ENCODE results near the gene IFI27L2.
A peak's percentile ranks its signal among the peaks of the same experiment; 100 is the strongest.

The IFI27L2 gene

GRCh38 chr14:94124582-94125377 is 4.6 kb downstream of the IFI27L2 start:
- H3K9me3 Mint-ChIP-seq, result peaks cover 9% of the 10 kb centered on the region
- no peak overlapping the region for H3K4me3 Mint-ChIP-seq
- no peaks in the 10 kb centered on the region for H3K36me3 Mint-ChIP-seq (ENCODE audit: low read depth)
- H3K27ac Mint-ChIP-seq, result no peak overlapping the region
- no peaks in the 10 kb centered on the region for H3K27me3 Mint-ChIP-seq (ENCODE audit: low read depth)
- DNase-seq (ENCODE audit: low spot score), result no peak
- H3K4me1 Mint-ChIP-seq (ENCODE audit: low read depth), result peaks cover 10% of the 10 kb centered on the region

DNA sequence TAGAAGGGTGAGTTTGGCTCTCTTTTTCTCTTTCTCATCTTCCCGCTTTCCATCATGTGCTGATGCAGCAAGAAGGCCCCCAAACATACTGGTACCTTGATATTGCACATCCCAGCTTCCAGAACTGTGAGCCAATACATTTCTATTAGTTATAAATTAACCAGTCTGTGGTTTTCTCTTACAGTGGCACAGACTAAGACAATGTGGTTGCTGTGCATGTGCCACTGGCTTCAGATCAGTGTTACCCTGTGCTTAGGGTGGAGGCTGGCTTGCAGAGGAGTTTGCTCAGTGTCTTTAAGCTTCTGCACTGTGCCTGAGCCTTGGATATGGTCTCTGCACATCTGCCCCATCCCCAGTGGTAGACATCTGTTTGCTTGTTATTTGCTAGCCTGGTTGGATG is 5.5 kb downstream of the IFI27L2 start:
- Mint-ChIP-seq H3K27me3 (ENCODE audit: low read depth) (no peaks in the 10 kb centered on the region), H3K4me3 (no peak overlapping the region), H3K9me3 (peaks cover 14% of the 10 kb centered on the region), H3K4me1 (ENCODE audit: low read depth) (peaks cover 5% of the 10 kb centered on the region), H3K36me3 (ENCODE audit: low read depth) (no peaks in the 10 kb centered on the region), H3K27ac (no peak overlapping the region)
- no peak for DNase-seq (ENCODE audit: low spot score)

DNA sequence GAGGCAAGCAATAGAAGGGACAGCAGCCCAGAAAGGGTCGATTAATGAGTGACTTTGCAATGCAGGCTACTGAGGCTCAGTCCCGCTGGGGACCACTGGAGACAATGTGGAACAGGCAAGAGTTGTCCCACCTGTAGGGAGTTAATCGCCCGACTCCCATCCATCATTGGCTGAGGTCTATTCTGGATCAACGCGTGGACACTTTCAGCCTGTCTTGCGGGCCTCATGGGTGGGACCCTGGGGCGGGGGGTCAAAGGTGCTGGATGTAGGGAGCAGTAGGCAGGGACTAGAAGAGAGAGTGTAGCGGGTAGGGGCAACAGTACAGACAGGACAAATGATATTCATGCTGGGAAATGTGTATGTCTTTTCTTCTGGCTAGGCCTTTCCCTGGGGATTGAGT is 6.1 kb downstream of the IFI27L2 start:
- Mint-ChIP-seq H3K9me3 (peaks cover 14% of the 10 kb centered on the region), H3K27me3 (ENCODE audit: low read depth) (no peaks in the 10 kb centered on the region), H3K4me1 (ENCODE audit: low read depth) (no peaks in the 10 kb centered on the region), H3K36me3 (ENCODE audit: low read depth) (no peaks in the 10 kb centered on the region), H3K4me3 (no peak overlapping the region), H3K27ac (no peak overlapping the region)
- no peak for DNase-seq (ENCODE audit: low spot score)

- Mint-ChIP-seq H3K4me1 (ENCODE audit: low read depth) (no peaks in the 10 kb centered on the region), H3K27me3 (ENCODE audit: low read depth) (peaks cover 4% of the 10 kb centered on the region), H3K27ac (no peak overlapping the region), H3K9me3 (peaks cover 14% of the 10 kb centered on the region), H3K4me3 (no peak overlapping the region), H3K36me3 (ENCODE audit: low read depth) (no peaks in the 10 kb centered on the region)
- DNase-seq (ENCODE audit: low spot score), result no peak
Observed at GRCh38 chr14:94122438-94122837, 7.0 kb downstream of the IFI27L2 start.

- no peak overlapping the region for H3K4me3 Mint-ChIP-seq
- no peaks in the 10 kb centered on the region for H3K4me1 Mint-ChIP-seq (ENCODE audit: low read depth)
- peaks cover 4% of the 10 kb centered on the region for H3K27me3 Mint-ChIP-seq (ENCODE audit: low read depth)
- no peak overlapping the region for H3K27ac Mint-ChIP-seq
- H3K36me3 Mint-ChIP-seq (ENCODE audit: low read depth), result no peaks in the 10 kb centered on the region
- DNase-seq (ENCODE audit: low spot score), result no peak
- H3K9me3 Mint-ChIP-seq, result peaks cover 14% of the 10 kb centered on the region
Observed at GRCh38 chr14:94121485-94121884, 7.9 kb downstream of the IFI27L2 start.

DNA sequence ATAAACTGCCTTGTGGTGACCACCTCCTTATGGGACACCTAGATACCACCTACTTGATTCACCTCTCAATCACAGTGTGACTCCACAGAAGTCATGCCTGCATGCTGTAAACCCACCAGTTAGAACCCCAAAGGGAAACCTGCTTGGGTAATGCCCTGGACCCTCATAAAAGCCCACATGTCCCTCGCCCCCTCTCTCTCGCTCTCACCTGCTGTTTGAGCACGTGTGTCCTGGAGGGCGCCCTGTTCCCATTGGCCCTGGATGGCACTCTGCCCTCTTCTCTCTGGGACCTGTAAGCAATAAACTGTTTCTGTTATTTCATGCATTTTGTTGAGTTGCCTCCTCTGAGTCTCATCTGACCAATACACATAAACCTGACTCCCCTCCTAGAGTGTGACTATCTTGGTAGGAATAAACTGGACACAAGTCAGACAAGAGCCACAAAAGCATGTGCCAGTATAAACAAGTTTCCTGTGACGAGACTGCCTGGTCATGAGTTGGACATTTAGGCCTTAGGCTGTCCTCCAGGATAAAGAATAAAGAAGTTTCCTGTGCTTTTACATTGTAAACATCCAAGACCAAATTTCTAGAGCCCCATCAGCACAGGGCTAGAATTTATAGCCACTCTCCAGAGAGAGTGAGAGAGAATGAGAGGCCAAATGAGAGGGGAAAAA is 8.6 kb downstream of the IFI27L2 start:
- Mint-ChIP-seq H3K27ac (no peak overlapping the region), H3K9me3 (peaks cover 14% of the 10 kb centered on the region), H3K27me3 (ENCODE audit: low read depth) (peaks cover 4% of the 10 kb centered on the region), H3K4me3 (no peak overlapping the region), H3K36me3 (ENCODE audit: low read depth) (no peaks in the 10 kb centered on the region), H3K4me1 (ENCODE audit: low read depth) (no peaks in the 10 kb centered on the region)
- DNase-seq (ENCODE audit: low spot score), result no peak

DNA sequence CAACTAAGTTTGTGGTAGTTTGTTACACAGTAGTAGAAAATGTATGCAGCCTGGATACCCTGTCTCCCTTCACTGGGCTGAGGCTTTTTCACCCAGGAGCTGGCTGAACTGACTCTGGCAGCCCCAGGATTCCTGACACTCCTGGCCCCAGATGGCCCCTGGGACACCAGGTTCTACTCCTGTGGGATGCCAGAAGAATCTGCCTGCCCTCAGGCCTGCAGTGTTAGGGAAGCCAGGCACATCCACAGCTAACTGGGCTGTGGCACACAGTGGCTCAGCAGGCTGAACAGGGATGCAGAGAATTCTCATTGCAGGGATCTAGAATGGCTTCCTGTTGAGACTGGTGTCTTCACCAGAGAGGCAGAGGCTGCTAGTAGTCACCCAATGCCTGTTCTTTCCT is 10.3 kb downstream of the IFI27L2 start:
- no peak for DNase-seq (ENCODE audit: low spot score)
- H3K27me3 Mint-ChIP-seq (ENCODE audit: low read depth), result peaks cover 4% of the 10 kb centered on the region
- H3K27ac Mint-ChIP-seq, result no peak overlapping the region
- no peaks in the 10 kb centered on the region for H3K36me3 Mint-ChIP-seq (ENCODE audit: low read depth)
- H3K4me1 Mint-ChIP-seq (ENCODE audit: low read depth), result peaks cover 4% of the 10 kb centered on the region
- no peak overlapping the region for H3K4me3 Mint-ChIP-seq
- peaks cover 14% of the 10 kb centered on the region for H3K9me3 Mint-ChIP-seq

DNA sequence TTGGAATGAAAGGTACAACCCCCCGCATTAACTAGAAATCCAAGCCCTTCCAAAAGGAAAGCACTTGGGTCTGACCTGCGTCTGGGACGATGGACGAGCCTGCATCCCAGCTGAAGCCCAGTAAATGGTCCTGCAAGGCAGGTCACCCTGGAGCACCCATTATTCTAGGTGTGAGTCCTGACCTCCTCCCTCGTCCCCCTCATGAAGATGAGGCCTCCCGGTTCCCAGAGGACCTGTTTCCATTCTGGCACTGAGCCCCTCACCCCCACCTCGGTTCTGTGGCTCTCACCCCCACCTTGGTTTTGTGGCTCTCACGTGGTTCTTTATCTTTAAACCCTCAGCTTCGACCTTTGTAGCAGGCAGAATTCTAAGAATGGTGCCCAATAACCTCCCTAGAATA is 11.5 kb downstream of the IFI27L2 start:
- Mint-ChIP-seq H3K4me3 (no peak overlapping the region), H3K9me3 (peaks cover 14% of the 10 kb centered on the region), H3K27ac (no peak overlapping the region), H3K36me3 (ENCODE audit: low read depth) (no peaks in the 10 kb centered on the region), H3K4me1 (ENCODE audit: low read depth) (peaks cover 4% of the 10 kb centered on the region), H3K27me3 (ENCODE audit: low read depth) (peaks cover 4% of the 10 kb centered on the region)
- no peak for DNase-seq (ENCODE audit: low spot score)

GRCh38 chr14:94116701-94117100 is 12.7 kb downstream of the IFI27L2 start:
- H3K4me3 Mint-ChIP-seq, result no peak overlapping the region
- H3K27ac Mint-ChIP-seq, result no peak overlapping the region
- no peak for DNase-seq (ENCODE audit: low spot score)
- H3K4me1 Mint-ChIP-seq (ENCODE audit: low read depth), result peaks cover 4% of the 10 kb centered on the region
- H3K36me3 Mint-ChIP-seq (ENCODE audit: low read depth), result no peaks in the 10 kb centered on the region
- peaks cover 14% of the 10 kb centered on the region for H3K9me3 Mint-ChIP-seq
- peaks cover 4% of the 10 kb centered on the region for H3K27me3 Mint-ChIP-seq (ENCODE audit: low read depth)

GRCh38 chr14:94115631-94116030 is 13.8 kb downstream of the IFI27L2 start:
- no peak overlapping the region for H3K4me3 Mint-ChIP-seq
- no peaks in the 10 kb centered on the region for H3K36me3 Mint-ChIP-seq (ENCODE audit: low read depth)
- peaks cover 4% of the 10 kb centered on the region for H3K27me3 Mint-ChIP-seq (ENCODE audit: low read depth)
- peaks cover 9% of the 10 kb centered on the region for H3K9me3 Mint-ChIP-seq
- H3K27ac Mint-ChIP-seq, result peak overlapping the region; percentile 2
- no peak for DNase-seq (ENCODE audit: low spot score)
- H3K4me1 Mint-ChIP-seq (ENCODE audit: low read depth), result peaks cover 4% of the 10 kb centered on the region

DNA sequence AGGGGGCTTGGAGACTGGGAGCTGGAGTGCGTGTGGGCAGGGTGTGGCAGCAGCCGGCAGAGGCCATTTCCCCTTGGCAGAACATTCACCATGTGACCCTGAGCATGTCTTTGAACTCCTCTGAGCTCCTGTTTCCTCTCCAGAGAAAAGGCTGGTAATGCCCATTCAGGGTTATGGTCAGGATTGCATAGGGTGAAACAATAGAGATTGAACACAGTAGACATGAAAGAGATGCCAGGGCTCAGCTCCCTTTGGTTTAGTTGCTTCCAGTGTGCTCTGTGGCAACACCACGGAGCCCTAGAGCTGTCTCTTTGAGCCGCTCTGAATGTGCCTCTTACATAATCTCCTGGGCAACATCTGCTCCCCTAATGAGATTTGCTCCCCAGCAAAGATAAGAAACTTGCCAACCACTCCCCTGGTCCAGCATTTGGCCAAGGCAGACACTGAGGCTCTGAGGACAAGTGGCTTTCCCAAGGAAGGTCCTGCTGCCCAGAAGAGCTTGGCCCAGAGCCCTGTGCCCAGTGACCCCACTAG is 14.3 kb downstream of the IFI27L2 start:
- no peak overlapping the region for H3K4me3 Mint-ChIP-seq
- no peaks in the 10 kb centered on the region for H3K36me3 Mint-ChIP-seq (ENCODE audit: low read depth)
- H3K9me3 Mint-ChIP-seq, result peaks cover 6% of the 10 kb centered on the region
- DNase-seq (ENCODE audit: low spot score), result no peak
- peaks cover 4% of the 10 kb centered on the region for H3K4me1 Mint-ChIP-seq (ENCODE audit: low read depth)
- H3K27ac Mint-ChIP-seq, result no peak overlapping the region
- peaks cover 4% of the 10 kb centered on the region for H3K27me3 Mint-ChIP-seq (ENCODE audit: low read depth)

DNA sequence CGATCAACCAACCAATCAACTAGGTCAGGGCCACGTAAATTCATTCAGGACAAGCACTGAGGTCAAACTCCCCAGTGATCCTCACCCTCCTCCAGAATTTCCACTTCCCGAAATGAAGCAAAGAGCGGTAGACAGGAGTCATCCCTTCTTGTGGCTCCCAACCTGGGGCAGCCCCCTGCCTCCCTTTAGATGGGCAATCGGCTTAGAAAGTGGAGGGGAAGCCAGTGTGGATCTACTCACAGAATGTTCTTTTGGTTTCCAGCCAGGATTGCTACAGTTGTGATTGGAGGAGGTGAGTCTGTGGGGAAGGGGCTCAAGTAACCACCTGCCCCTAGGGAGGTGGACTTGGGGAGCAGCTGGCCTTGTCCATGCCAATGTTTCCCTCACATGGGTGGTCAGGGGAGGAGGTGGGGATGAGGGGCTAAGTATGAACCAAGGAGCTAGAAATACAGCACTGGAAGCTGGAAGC is 14.8 kb downstream of the IFI27L2 start:
- peaks cover 4% of the 10 kb centered on the region for H3K27me3 Mint-ChIP-seq (ENCODE audit: low read depth)
- no peaks in the 10 kb centered on the region for H3K36me3 Mint-ChIP-seq (ENCODE audit: low read depth)
- H3K27ac Mint-ChIP-seq, result no peak overlapping the region
- H3K4me3 Mint-ChIP-seq, result no peak overlapping the region
- peaks cover 3% of the 10 kb centered on the region for H3K9me3 Mint-ChIP-seq
- no peak for DNase-seq (ENCODE audit: low spot score)
- H3K4me1 Mint-ChIP-seq (ENCODE audit: low read depth), result peaks cover 4% of the 10 kb centered on the region

DNA sequence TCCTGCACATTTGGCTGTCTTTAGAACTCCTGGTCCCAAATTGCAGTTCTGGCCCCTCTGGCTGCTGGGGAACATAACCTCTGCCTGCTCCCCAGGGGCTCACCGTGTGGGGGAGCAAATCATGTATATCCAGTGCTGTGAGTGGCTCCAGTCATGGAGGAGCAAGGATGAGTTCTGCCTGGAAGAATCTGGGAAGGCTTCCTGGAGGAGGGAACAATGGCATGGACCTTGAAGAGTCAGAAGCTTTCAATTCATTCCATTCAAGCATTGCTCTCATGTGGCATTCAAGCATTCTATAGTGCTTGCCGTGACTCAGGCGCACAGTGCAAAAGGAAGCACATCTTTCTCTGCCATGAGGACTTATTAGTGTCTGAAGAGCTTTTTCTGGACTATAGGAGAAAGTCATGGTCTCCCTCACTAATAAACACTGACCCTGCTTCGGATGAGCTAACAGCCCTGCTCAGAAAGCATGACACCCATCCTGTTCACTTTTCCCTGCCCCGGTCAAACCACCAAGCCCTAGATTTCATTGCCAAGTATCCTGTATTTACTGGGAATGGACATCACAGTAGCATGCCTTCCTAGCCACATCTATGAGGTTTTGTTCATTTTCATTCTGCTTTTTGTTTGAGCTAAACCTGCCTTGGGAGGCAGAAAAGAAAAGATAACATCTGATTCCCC is 15.4 kb downstream of the IFI27L2 start:
- H3K4me3 Mint-ChIP-seq, result no peak overlapping the region

GRCh38 chr14:94113490-94113889 is 15.9 kb downstream of the IFI27L2 start:
- Mint-ChIP-seq H3K27ac (no peak overlapping the region), H3K36me3 (ENCODE audit: low read depth) (no peaks in the 10 kb centered on the region), H3K9me3 (no peaks in the 10 kb centered on the region), H3K4me1 (ENCODE audit: low read depth) (peaks cover 4% of the 10 kb centered on the region), H3K4me3 (no peak overlapping the region), H3K27me3 (ENCODE audit: low read depth) (peaks cover 4% of the 10 kb centered on the region)
- no peak for DNase-seq (ENCODE audit: low spot score)

More for the DNA sequence above, 15.4 kb downstream of the IFI27L2 start:
- H3K36me3 Mint-ChIP-seq (ENCODE audit: low read depth), result no peaks in the 10 kb centered on the region
- no peak for DNase-seq (ENCODE audit: low spot score)
- H3K4me1 Mint-ChIP-seq (ENCODE audit: low read depth), result peaks cover 4% of the 10 kb centered on the region
- H3K27ac Mint-ChIP-seq, result no peak overlapping the region
- H3K9me3 Mint-ChIP-seq, result no peaks in the 10 kb centered on the region
- H3K27me3 Mint-ChIP-seq (ENCODE audit: low read depth), result peaks cover 4% of the 10 kb centered on the region
